Measurements from ENCODE around the gene TMEM52B. TPM values are rescaled to one million over a fixed set of nuclear protein-coding genes. Genes with fewer than 3 reads are reported as not detected.

Gene TMEM52B
- total and polyA plus RNA-seq, 9 of the 15 experiments (the other 6 are each of a cell fraction or from before 2014, with no cell fraction given) = not detected

- no peak for TF ChIP-seq AFF4 (CRISPR knock-in tag; IDR thresholded peaks at IDR 0.05)
- TF ChIP-seq ATF6 (CRISPR knock-in tag; IDR thresholded peaks at IDR 0.05) = no peak
- TF ChIP-seq ZNF133 (CRISPR knock-in tag; IDR thresholded peaks at IDR 0.05) = no peak
- no peak for TF ChIP-seq NR2C1 (IDR thresholded peaks at IDR 0.05)
- no peak for TF ChIP-seq NR2C1 (tag; IDR thresholded peaks at IDR 0.05)
- TF ChIP-seq ZNF134 (CRISPR knock-in tag; conservative IDR thresholded peaks at IDR 0.05) = no peak
Observed at GRCh38 chr12:10194160-10194670, 15.4 kb downstream of the TMEM52B start (continued).

Measured in K562 (cell line).